ENCODE results near the gene ASB2. TPM values are rescaled to one million over a fixed set of nuclear protein-coding genes. Genes with fewer than 3 reads are reported as not detected.

ASB2 gene
- total and polyA plus RNA-seq, 2 of the 8 experiments (the other 6 are each of a cell fraction or from before 2014, with no cell fraction given) = 1.0 to 2.1 TPM

DNA sequence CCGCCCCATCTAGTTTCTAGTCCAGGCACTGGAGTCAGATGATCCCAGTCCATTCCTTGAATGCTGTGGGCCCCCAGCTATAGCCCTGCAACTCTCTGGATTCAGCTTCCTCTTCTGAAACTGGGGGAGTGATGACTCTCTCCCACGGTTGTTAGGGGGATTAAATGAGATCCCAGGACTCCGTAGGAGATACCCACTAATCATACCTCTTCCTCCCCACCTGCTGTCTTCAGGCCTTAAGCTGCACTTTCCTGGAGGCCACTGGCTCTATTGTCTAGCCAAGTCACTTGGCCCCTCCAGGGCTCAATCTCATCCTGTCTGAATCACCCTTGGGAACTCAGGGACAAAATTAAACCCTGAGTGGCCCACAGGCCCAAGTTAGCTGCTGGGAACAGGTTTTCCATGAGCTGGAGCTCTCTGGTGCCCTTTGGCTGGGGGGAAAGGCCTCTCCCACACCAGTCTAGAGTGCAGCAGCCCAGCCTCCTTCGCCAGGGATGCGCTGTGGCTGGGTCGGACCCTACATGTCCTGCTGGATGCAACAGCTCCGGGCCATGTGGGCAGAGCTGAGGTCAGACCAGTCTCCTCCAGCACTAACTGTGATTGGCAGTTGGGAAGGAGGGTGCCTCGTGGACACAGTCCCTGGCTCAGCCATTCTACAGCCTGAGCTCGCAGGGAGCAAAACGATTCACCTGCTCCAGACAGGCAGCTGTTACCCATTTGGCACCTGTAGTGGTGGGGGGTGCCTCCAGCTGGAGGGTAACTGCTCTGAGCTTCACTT, 6.0 kb upstream of the ASB2 start:
- Histone ChIP-seq H3K23ac (ENCODE audit: insufficient read length) (no peak overlapping the region), H3K4me3 (ENCODE audit: extremely low read depth in 1 of 4, insufficient read depth in 2 of 4, low read depth in 3 of 4, low read length in 4 of 4) (no peak overlapping the region), H2BK12ac (ENCODE audit: low read depth, low read length) (no peak overlapping the region), H3K18ac (ENCODE audit: extremely low read depth, low read length) (no peak overlapping the region), H2AK5ac (ENCODE audit: low read depth, low read length) (0 out of 2 replicates have a peak overlapping the region, but pooled peaks have one; percentile 26), H3K9ac (replicated peaks in 1 of 4; ENCODE audit: extremely low read depth in 1 of 4, low read depth in 3 of 4, low read length in 3 of 4) (no peak overlapping the region), H2AFZ (ENCODE audit: low read length) (no peak overlapping the region), H4K91ac (replicated peaks; ENCODE audit: insufficient read length, low read length) (no peak overlapping the region), H3K4me1 (replicated peaks in 1 of 4; ENCODE audit: control insufficient read depth in 3 of 4, insufficient read depth in 4 of 4, low read length in 3 of 4) (peaks cover 0 to 12% (median 7%) of the 10 kb centered on the region in 4 experiments; a peak in 4 of 7 replicates), H3K79me2 (ENCODE audit: control insufficient read depth in 1 of 2, insufficient read depth in 2 of 2, low read length in 2 of 2) (no peaks in the 10 kb centered on the region), H2BK120ac (replicated peaks; ENCODE audit: low read depth, low read length) (no peak overlapping the region), H3K14ac (ENCODE audit: insufficient read length) (no peak overlapping the region), H2BK15ac (ENCODE audit: low read length) (0 out of 2 replicates have a peak overlapping the region, but pooled peaks have one; percentile 37), H3K56ac (replicated peaks; ENCODE audit: insufficient read length, low read depth, low read length) (no peak overlapping the region), H4K8ac (ENCODE audit: extremely low read depth, insufficient read depth, low read length) (no peak overlapping the region), H3K27me3 (replicated peaks in 1 of 4; ENCODE audit: control insufficient read depth in 3 of 4, extremely low read depth in 1 of 4, insufficient read depth in 3 of 4, low read length in 3 of 4) (no peaks in the 10 kb centered on the region; a peak in 2 of 7 replicates), H3K4me2 (ENCODE audit: insufficient read depth in 1 of 2, low read depth in 2 of 2, low read length in 2 of 2) (no peak overlapping the region), H2BK20ac (ENCODE audit: low read length) (no peak overlapping the region), H3K9me3 (ENCODE audit: insufficient read depth in 2 of 2, low read depth in 1 of 2, low read length in 1 of 2) (no peaks in the 10 kb centered on the region), H3K23me2 (ENCODE audit: low read depth, low read length) (no peaks in the 10 kb centered on the region), H2BK5ac (ENCODE audit: low read depth, low read length) (no peak overlapping the region), H3K79me1 (ENCODE audit: low read depth, low read length) (no peaks in the 10 kb centered on the region), H3K4ac (replicated peaks; ENCODE audit: insufficient read length, low read depth, low read length) (no peak overlapping the region), H3K36me3 (ENCODE audit: control insufficient read depth in 2 of 4, insufficient read depth in 4 of 4, low read length in 3 of 4) (no peaks in the 10 kb centered on the region), H3K27ac (ENCODE audit: low read depth, low read length) (no peak overlapping the region), H4K20me1 (replicated peaks in 1 of 2; ENCODE audit: control insufficient read depth in 1 of 2, insufficient read depth in 2 of 2, low read length in 2 of 2) (no peaks in the 10 kb centered on the region), H4K5ac (ENCODE audit: insufficient read length, low read depth, low read length) (no peak overlapping the region)
- FAIRE-seq (no peak), DNase-seq (ENCODE audit: low read depth in 1 of 2, low spot score in 2 of 2) (no peak)
- TF ChIP-seq CBX8 (IDR thresholded peaks at IDR 0.05; ENCODE audit: borderline replicate concordance, low read depth, low read length) (no peak), POLR2A (IDR thresholded peaks at IDR 0.05; ENCODE audit: control extremely low read depth in 1 of 2, low read depth in 2 of 2, low read length in 2 of 2) (no peak), SP1 (IDR thresholded peaks at IDR 0.05; ENCODE audit: low read depth, low read length) (no peak), TCF12 (IDR thresholded peaks at IDR 0.05; ENCODE audit: low read depth, low read length) (no peak), EP300 (IDR thresholded peaks at IDR 0.05; ENCODE audit: borderline replicate concordance in 1 of 2, low read depth in 2 of 2, low read length in 2 of 2) (no peak), EZH2 (IDR thresholded peaks at IDR 0.05; ENCODE audit: low read depth, low read length, severe bottlenecking) (no peak), POLR2AphosphoS5 (IDR thresholded peaks at IDR 0.05; ENCODE audit: low read depth, low read length) (no peak), RBBP5 (IDR thresholded peaks at IDR 0.05; ENCODE audit: borderline replicate concordance, low read depth, low read length) (no peak), CREB1 (IDR thresholded peaks at IDR 0.05) (no peak)
- CTCF ChIA-PET (ENCODE audit: partially characterized antibody) = interaction anchor here (0.7 to 7.6 kb wide), 14 partner anchors 9 to 328 kb away, joined by 3 to 108 read pairs (median 12); partner anchors contain the start of genes ASB2 and CCDC197
- WGBS, 2 experiments (ENCODE audit: extremely low coverage in 1 of 2, insufficient coverage in 1 of 2, insufficient read length in 1 of 2, insufficient replicate concordance in 2 of 2, low coverage in 1 of 2, low lambda C conversion rate in 2 of 2, missing lambda C conversion rate in 1 of 2) = 81% methylated on average over 9 of the region's 10 CpGs; no CpG with 5 or more reads in 1 of the 2 experiments
- POLR2A ChIA-PET (ENCODE audit: partially characterized antibody) = interaction anchor here (0.9 kb wide), 1 partner anchor 20 kb away, joined by 3 read pairs; no protein-coding TSS in a partner anchor
